Activated naive CD4-positive, alpha-beta T cell treated with anti-CD3 and anti-CD28 coated beads, Interleukin-2, amount 50 U/mL, for 16 hours (primary cell): ENCODE measurements around the gene DAGLA.
A peak's percentile ranks its signal among the peaks of the same experiment; 100 is the strongest.

ENCODE experiments used
- DNase-seq: peaks from one replicate; pipeline ENCODE4 v3.0.0-alpha.2; 2020

Gene DAGLA

DNA sequence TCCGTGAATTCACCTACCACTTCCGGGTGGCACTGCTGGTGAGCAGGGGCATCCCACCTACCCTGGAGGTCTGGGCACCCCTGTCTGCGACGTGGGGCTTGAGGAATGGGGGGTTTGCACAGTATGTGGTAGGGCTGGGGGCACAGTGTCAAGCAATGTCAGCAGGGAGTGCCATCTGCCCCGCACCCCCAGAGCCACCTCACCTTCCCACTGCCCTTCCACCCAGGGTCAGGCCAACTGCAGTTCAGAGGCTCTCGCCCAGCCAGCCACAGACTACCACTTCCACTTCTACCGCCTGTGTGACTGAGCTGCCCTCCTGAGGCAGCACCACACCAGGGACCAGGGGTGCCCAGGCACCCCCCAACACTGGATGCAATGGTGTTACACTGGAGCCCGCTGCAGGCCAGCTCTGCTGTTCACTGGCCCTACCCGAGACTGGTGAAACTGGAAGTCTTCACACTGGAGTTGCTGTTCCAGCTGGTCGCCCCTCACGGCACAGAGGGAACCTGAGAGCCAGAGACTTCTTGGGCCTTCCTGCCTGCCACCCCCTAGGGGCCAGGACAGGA, 105.7 kb downstream of the DAGLA start:
- DNase-seq = no peak

DNA sequence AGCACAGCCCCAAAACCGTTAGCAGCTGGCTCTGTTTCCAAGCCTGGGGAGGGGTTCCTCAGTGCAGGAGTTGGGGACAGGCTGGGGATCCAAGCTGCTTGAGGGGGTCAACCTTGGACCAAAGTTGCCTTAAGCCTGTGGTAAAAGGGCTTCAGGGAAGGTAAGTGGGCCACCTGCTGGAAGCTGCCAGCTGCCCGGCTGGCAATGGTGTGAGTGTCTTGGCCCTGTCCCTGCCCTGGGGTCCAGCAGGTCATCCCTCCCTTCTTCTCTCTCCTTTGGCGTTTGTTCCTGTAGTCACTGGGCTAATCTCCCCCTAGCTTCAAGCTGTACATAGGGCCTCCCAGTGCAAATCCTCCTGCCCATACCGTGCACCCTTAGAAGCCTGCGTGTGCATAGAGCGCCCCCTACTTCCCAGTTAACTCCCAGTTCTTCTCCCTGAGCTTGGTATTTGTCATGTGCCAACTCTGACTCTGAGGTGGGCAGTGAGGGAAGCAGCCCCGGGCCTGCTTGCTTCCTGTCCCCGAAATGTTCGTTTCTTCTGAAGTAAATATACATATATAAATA, 107.8 kb downstream of the DAGLA start:
- no peak for DNase-seq

DNA sequence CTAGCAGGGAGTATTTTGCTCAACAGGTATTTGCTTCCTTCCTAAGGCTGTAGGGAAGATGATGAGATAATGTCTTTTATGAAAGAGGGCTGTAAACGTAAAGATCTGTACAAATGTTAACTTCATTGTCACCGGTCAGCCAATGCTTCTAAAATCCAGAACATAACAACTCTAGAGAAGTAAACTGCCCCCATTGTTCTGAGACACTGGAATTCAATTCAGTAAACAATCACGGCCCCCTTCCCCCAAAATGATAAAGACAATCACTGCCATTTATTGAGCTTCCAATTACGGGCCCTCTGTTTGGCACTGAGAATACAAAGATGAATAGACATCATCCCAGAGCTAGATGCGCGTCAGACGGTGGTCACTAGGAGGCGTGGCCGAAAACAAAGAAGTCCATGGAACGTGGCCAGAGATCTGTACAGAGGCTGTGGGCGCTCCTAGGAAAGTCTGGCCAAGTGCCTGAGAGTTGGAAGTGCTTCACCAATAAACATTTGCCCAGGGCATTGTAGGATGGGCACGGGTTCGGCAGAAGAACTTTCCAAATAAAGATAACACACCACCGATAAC, 111.6 kb downstream of the DAGLA start:
- DNase-seq = peak; percentile 27

- peak; percentile 89 for DNase-seq
Observed at GRCh38 chr11:61792310-61793082, 112.3 kb downstream of the DAGLA start, which contains the start of the genes FEN1 and TMEM258. TSS of gene FEN1 (plus strand) at chr11:61792911. CDS start at chr11:61795362, 2,451 bp downstream. TSS of gene TMEM258 (minus strand) at chr11:61792599. CDS start at chr11:61792558, 41 bp downstream.

GRCh38 chr11:61793083-61793828, 113.1 kb downstream of the DAGLA start:
- no peak for DNase-seq

DNA sequence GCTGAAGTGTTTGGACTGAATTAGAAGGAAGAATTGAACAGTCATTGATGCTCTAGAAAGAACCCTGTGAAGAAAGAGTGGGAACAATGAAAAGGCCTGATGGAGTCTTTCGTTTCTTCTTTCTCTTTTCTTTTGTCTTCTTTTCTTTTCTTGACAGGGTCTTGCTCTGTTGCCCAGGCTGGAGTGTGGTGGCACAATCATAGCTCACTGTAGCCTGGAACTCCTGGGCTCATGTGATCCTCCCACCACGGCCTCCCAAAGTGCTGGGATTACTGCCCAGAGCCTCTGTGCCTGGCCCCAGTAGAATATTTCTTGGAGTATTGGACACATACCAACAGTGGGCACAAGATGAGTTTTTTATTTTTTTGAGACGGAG, 113.6 kb downstream of the DAGLA start:
- DNase-seq = no peak

- no peak for DNase-seq
Observed at GRCh38 chr11:61794579-61794978, 114.4 kb downstream of the DAGLA start.

DNA sequence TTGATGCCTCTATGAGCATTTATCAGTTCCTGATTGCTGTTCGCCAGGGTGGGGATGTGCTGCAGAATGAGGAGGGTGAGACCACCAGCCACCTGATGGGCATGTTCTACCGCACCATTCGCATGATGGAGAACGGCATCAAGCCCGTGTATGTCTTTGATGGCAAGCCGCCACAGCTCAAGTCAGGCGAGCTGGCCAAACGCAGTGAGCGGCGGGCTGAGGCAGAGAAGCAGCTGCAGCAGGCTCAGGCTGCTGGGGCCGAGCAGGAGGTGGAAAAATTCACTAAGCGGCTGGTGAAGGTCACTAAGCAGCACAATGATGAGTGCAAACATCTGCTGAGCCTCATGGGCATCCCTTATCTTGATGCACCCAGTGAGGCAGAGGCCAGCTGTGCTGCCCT, 115.3 kb downstream of the DAGLA start:
- DNase-seq = no peak

DNA sequence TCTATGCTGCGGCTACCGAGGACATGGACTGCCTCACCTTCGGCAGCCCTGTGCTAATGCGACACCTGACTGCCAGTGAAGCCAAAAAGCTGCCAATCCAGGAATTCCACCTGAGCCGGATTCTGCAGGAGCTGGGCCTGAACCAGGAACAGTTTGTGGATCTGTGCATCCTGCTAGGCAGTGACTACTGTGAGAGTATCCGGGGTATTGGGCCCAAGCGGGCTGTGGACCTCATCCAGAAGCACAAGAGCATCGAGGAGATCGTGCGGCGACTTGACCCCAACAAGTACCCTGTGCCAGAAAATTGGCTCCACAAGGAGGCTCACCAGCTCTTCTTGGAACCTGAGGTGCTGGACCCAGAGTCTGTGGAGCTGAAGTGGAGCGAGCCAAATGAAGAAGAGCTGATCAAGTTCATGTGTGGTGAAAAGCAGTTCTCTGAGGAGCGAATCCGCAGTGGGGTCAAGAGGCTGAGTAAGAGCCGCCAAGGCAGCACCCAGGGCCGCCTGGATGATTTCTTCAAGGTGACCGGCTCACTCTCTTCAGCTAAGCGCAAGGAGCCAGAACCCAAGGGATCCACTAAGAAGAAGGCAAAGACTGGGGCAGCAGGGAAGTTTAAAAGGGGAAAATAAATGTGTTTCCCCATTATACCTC, 115.8 kb downstream of the DAGLA start:
- DNase-seq = no peak
